ENCODE results near the gene LDB2.

GRCh38 chr4:16643893-16644292, 254.6 kb downstream of the LDB2 start:
- no peak for TF ChIP-seq POLR2A (IDR thresholded peaks at IDR 0.05; ENCODE audit: low read length)
- no peak for TF ChIP-seq GATA1 (IDR thresholded peaks at IDR 0.05; ENCODE audit: low read depth, low read length)

Data from erythroblast (primary cell).